GM23338 (cell line): Measurements from ENCODE around the gene PTPA. TPM values are rescaled to one million over a fixed set of nuclear protein-coding genes. Genes with fewer than 3 reads are reported as not detected.

Experiments used
- ATAC-seq: fragments of 200-7000 bp; cut with Tn5 transposase; 3 replicates; pipeline ENCODE4 v1.9.1; 2020
- DNase-seq: peaks from one replicate; pipeline ENCODE4 v3.0.0-alpha.2; 2015; ENCODE audit warnings: low spot score
- H2AFZ ChIP-seq: fragments of 200-600 bp; sonication (generic); 2 replicates; pipeline ENCODE4 v1.8.0; 2016; ENCODE audit warnings: antibody characterized with exemption, mild to moderate bottlenecking, moderate library complexity
- H3F3A ChIP-seq: fragments of 200-600 bp; sonication (generic); replicated peaks from 2 replicates; pipeline ENCODE4 v1.8.0; 2017; ENCODE audit warnings: antibody characterized with exemption, mixed run types, low read depth
- H3K27ac ChIP-seq: fragments of 200-600 bp; sonication (generic); 2 replicates; pipeline ENCODE4 v1.6.1; 2016; ENCODE audit warnings: low read depth
- H3K27me3 ChIP-seq: fragments of 200-600 bp; sonication (generic); 2 replicates; pipeline ENCODE4 v1.8.0; 2016; ENCODE audit warnings: mild to moderate bottlenecking, mixed run types, moderate library complexity; ENCODE audit not compliant: insufficient read depth
- H3K36me3 ChIP-seq: fragments of 200-600 bp; sonication (generic); 2 replicates; pipeline ENCODE4 v1.8.0; 2016; ENCODE audit warnings: mild to moderate bottlenecking; ENCODE audit not compliant: insufficient read depth
- H3K4me1 ChIP-seq: fragments of 200-600 bp; sonication (generic); 2 replicates; pipeline ENCODE4 v1.8.0; 2016; ENCODE audit warnings: mild to moderate bottlenecking, moderate library complexity; ENCODE audit not compliant: insufficient read depth
- H3K4me2 ChIP-seq: fragments of 200-600 bp; sonication (generic); 2 replicates; pipeline ENCODE4 v1.7.1; 2017; ENCODE audit warnings: mixed run types
- H3K4me3 ChIP-seq: fragments of 200-600 bp; sonication (generic); 2 replicates; pipeline ENCODE4 v1.6.1; 2016; ENCODE audit warnings: mixed run types
- H3K79me2 ChIP-seq: fragments of 200-600 bp; sonication (generic); replicated peaks from 2 replicates; pipeline ENCODE4 v1.8.0; 2017; ENCODE audit warnings: mild to moderate bottlenecking; ENCODE audit not compliant: insufficient read depth
- H3K9me2 ChIP-seq: fragments of 200-600 bp; sonication (generic); 2 replicates; pipeline ENCODE4 v1.8.0; 2017; ENCODE audit not compliant: insufficient read depth
- H4K20me1 ChIP-seq: fragments of 200-600 bp; sonication (generic); replicated peaks from 2 replicates; pipeline ENCODE4 v1.8.0; 2017; ENCODE audit warnings: mild to moderate bottlenecking; ENCODE audit not compliant: insufficient read depth
- H3K27ac Mint-ChIP-seq: 2 replicates; pipeline ENCODE4 v1.8.0; 2020; ENCODE audit warnings: inconsistent platforms, mild to moderate bottlenecking, moderate library complexity, mixed read lengths
- H3K27me3 Mint-ChIP-seq: 3 replicates; pipeline ENCODE4 v1.8.0; 2022; ENCODE audit warnings: low read depth, mild to moderate bottlenecking, moderate library complexity, mixed read lengths, inconsistent platforms; ENCODE audit not compliant: insufficient read depth, poor library complexity
- H3K36me3 Mint-ChIP-seq: 3 replicates; pipeline ENCODE4 v1.8.0; 2021; ENCODE audit warnings: low read depth, mild to moderate bottlenecking, inconsistent platforms, moderate library complexity, mixed read lengths
- H3K4me1 Mint-ChIP-seq: 3 replicates; pipeline ENCODE4 v1.8.0; 2020; ENCODE audit warnings: mild to moderate bottlenecking, inconsistent platforms, mixed read lengths
- H3K4me3 Mint-ChIP-seq: 3 replicates; pipeline ENCODE4 v1.8.0; 2021; ENCODE audit warnings: moderate library complexity, mild to moderate bottlenecking, inconsistent platforms, mixed read lengths
- H3K9me3 Mint-ChIP-seq: 3 replicates; pipeline ENCODE4 v1.8.0; 2020; ENCODE audit warnings: moderate library complexity, mild to moderate bottlenecking, inconsistent platforms, mixed read lengths
- ETS1 ChIP-seq: IDR thresholded peaks from 2 replicates; pipeline ENCODE4 v1.6.1; 2016; ENCODE audit warnings: antibody characterized with exemption
- EZH2 ChIP-seq: fragments of 200-600 bp; sonication (generic); IDR thresholded peaks from one replicate; pipeline ENCODE4 v1.8.0; 2017; ENCODE audit warnings: antibody characterized with exemption, mild to moderate bottlenecking, low read depth; ENCODE audit not compliant: unreplicated experiment
- JUNB ChIP-seq: IDR thresholded peaks from one replicate; pipeline ENCODE4 v1.6.1; 2016; ENCODE audit warnings: antibody characterized with exemption; ENCODE audit not compliant: unreplicated experiment
- NANOG ChIP-seq: IDR thresholded peaks from 2 replicates; pipeline ENCODE4 v1.6.1; 2016; ENCODE audit warnings: antibody characterized with exemption, borderline replicate concordance
- STAT1 ChIP-seq: IDR thresholded peaks from one replicate; pipeline ENCODE4 v1.6.1; 2016; ENCODE audit warnings: antibody characterized with exemption; ENCODE audit not compliant: unreplicated experiment
- ZNF331 ChIP-seq: fragments of 250-450 bp; sonication (Bioruptor Pico); IDR thresholded peaks from 2 replicates; pipeline ENCODE4 v1.5.0; 2020; ENCODE audit warnings: low read depth, mild to moderate bottlenecking, moderate library complexity
- ZNF462 ChIP-seq: fragments of 250-450 bp; sonication (Bioruptor Pico); IDR thresholded peaks from 2 replicates; pipeline ENCODE4 v1.5.0; 2020; ENCODE audit warnings: mild to moderate bottlenecking, moderate library complexity
- polyA plus RNA-seq: library from polyadenylated mRNA; unstranded; fragments of >200 nt; fragmentation: Nextera tagmentation; extraction: Ambion mirVana; gene quantifications from 2 replicates; pipeline ENCODE4 v1.2.1, GENCODE V29; 2016
- total RNA-seq: library from RNA; depleted of rRNA; stranded (reverse); fragments of >200 nt; shearing (Covaris generic); gene quantifications from 2 replicates; pipeline ENCODE4 v1.2.3, GENCODE V29; 2014

Gene PTPA
- total and polyA plus RNA-seq, 2 experiments from 2014 or later = 53.9 to 122 TPM

- no peak for TF ChIP-seq ZNF462 (CRISPR knock-in tag)
- TF ChIP-seq ETS1 = no peak
- no peak for TF ChIP-seq JUNB
- TF ChIP-seq NANOG = no peak
- no peak for TF ChIP-seq ZNF331
- no peak for TF ChIP-seq STAT1
Observed at GRCh38 chr9:129103595-129103965, 7.6 kb upstream of the PTPA start (continued).

GRCh38 chr9:129104051-129104450 is 7.2 kb upstream of the PTPA start:
- Mint-ChIP-seq H3K4me3 (no peak overlapping the region), H3K9me3 (no peaks in the 10 kb centered on the region), H3K4me1 (peaks cover 6% of the 10 kb centered on the region; the same call in 2 of the 3 replicates)

More at GRCh38 chr9:129104051-129104450, 7.2 kb upstream of the PTPA start:
- no peak overlapping the region for H3K4me3 ChIP-seq
- H4K20me1 ChIP-seq = no peaks in the 10 kb centered on the region
- H3K36me3 ChIP-seq = no peaks in the 10 kb centered on the region
- no peak for DNase-seq
- ATAC-seq = no peak
- H3F3A ChIP-seq = 0 out of 2 replicates have a peak, but pooled peaks cover under 1% of the 10 kb centered on the region
- H3K27ac Mint-ChIP-seq = no peak overlapping the region
- no peaks in the 10 kb centered on the region for H3K79me2 ChIP-seq
- peaks cover 15% of the 10 kb centered on the region for H3K27me3 Mint-ChIP-seq
- no peaks in the 10 kb centered on the region for H3K9me2 ChIP-seq
- no peaks in the 10 kb centered on the region; the same call in 2 of the 3 replicates for H3K36me3 Mint-ChIP-seq
- peaks cover 4% of the 10 kb centered on the region for H3K27me3 ChIP-seq
- no peak overlapping the region for H2AFZ ChIP-seq
- H3K27ac ChIP-seq = no peak overlapping the region
- no peak overlapping the region for H3K4me2 ChIP-seq
- peaks cover 4% of the 10 kb centered on the region; the same call in 1 of the 2 replicates for H3K4me1 ChIP-seq
- no peak for TF ChIP-seq JUNB
- no peak for TF ChIP-seq ZNF331
- no peak for TF ChIP-seq ETS1
- TF ChIP-seq EZH2 = no peak
- no peak for TF ChIP-seq NANOG
